Right lobe of liver (tissue), 4 donors: ENCODE results near the gene TFRC.

Source experiments
- POLR2A ChIP-seq: fragments of 450-650 bp; IDR thresholded peaks from one replicate; pipeline ENCODE4 v1.6.1; 2017; ENCODE audit warnings: antibody characterized with exemption, mild to moderate bottlenecking
- TF ChIP-seq, protein P1 (sequence below), 4 donors: fragments of 200-600 bp in 3 of 4; fragments of 450-650 bp in 1 of 4; IDR thresholded peaks; one replicate each; pipeline versions ENCODE4 v1.5.1 to v1.8.0; 2016 to 2022; ENCODE audit warnings: antibody characterized with exemption in 4 of 4, mild to moderate bottlenecking in 2 of 4
- donor health status: DM: no; HTN: no; CAD: no.
- donor health status: DM: no; HTN: no; CAD: no.
- donor health status: DM: no; HTN: yes; CAD: no.

DNA sequence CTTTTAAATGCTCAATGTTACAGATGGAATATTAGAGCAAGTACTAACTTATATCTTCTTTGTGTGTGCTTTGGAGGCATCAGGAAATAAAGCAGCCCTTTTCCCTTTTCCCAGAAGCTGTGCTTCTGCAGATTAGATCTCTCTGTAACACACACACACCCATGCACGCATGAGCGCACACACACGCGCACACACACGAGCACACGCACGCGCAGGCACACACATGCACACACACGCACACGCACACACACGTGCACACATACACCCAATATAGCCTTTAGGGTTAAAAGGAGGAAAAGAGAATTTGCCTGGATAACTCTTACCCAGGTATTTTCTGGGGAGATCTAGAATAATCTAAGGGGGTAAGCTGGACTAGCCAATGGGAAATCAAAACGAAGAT, 56.9 kb downstream of the TFRC start:
- TF ChIP-seq, protein P1, sequence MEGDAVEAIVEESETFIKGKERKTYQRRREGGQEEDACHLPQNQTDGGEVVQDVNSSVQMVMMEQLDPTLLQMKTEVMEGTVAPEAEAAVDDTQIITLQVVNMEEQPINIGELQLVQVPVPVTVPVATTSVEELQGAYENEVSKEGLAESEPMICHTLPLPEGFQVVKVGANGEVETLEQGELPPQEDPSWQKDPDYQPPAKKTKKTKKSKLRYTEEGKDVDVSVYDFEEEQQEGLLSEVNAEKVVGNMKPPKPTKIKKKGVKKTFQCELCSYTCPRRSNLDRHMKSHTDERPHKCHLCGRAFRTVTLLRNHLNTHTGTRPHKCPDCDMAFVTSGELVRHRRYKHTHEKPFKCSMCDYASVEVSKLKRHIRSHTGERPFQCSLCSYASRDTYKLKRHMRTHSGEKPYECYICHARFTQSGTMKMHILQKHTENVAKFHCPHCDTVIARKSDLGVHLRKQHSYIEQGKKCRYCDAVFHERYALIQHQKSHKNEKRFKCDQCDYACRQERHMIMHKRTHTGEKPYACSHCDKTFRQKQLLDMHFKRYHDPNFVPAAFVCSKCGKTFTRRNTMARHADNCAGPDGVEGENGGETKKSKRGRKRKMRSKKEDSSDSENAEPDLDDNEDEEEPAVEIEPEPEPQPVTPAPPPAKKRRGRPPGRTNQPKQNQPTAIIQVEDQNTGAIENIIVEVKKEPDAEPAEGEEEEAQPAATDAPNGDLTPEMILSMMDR (IDR thresholded peaks at IDR 0.05): no peak
- no peak for TF ChIP-seq POLR2A
